Activated CD8-positive, alpha-beta memory T cell treated with anti-CD3 and anti-CD28 coated beads, Interleukin-2, amount 50 U/mL, for 4 hours (primary cell): ENCODE measurements around the gene SETDB1.

ENCODE experiments used
- DNase-seq: peaks from one replicate; pipeline ENCODE4 v3.0.0-alpha.2; 2020

Gene SETDB1

DNA sequence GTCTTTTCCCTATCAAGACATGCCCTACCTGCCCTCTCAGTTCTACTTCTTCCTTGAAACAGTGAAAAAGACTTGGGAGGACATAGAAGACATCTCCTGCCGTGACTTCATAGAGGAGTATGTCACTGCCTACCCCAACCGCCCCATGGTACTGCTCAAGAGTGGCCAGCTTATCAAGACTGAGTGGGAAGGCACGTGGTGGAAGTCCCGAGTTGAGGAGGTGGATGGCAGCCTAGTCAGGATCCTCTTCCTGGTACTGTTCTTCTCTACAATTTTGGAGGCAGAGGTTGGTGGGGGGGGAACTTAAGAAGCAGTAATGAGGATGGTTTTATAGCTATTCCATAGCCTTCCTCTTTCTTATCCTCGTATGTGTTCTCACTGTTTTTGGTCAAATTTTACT, 18.7 kb downstream of the SETDB1 start:
- DNase-seq: no peak

DNA sequence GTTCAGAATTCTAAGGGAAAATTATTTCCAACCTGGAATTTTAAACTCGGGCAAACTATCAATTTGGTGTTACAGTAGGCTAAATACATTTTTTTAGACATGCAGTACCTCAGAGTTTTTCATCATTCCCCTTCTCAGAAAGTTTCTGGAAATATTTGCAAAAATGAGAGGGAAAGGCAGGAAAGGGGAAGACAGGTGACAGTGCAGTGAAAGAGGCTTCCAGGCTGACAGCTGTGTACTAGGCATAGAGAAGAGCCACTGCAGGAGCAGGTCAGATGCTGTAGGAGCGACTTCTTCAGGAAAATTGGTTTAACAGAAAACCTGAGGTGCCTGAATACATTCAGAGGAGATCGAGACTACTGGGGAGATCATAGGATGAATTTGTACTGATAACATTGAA, 28.5 kb downstream of the SETDB1 start:
- DNase-seq: no peak

DNA sequence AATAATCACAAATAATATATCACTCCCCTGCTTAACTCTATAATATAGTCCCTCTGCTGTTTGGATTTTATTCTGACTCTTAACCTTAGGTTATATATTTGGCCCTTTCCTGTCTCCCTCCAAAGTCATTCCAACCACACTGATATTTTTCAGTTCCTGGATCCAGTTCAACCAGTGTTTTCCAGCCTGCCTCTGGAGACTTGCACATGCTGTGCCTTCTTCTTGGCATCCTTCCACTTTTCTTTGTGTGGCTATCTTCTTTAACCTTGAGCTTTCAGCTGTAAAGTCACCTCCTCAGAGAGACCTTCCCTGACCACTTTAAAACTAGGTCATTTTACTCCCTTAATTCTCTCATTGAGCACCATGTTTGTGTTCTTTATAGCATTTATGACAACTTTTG, 29.1 kb downstream of the SETDB1 start:
- DNase-seq: no peak

DNA sequence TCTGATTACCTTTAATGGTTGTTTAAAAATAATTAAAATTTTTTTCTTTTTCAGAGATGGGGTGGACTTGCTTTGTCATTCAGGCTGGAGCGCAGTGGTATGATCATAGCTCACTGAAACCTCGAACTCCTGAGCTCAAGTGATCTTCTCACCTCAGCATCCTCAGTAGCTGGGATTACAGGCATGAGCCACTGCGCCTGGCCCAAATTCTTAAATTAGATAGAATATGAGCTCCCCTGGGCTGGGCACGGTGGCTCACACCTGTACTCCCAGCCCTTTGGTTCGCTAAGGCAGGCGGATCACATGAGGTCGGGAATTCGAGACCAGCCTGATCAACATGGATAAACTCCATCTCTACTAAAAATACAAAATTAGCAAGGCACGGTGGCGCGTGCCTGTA, 31.5 kb downstream of the SETDB1 start:
- DNase-seq: no peak

DNA sequence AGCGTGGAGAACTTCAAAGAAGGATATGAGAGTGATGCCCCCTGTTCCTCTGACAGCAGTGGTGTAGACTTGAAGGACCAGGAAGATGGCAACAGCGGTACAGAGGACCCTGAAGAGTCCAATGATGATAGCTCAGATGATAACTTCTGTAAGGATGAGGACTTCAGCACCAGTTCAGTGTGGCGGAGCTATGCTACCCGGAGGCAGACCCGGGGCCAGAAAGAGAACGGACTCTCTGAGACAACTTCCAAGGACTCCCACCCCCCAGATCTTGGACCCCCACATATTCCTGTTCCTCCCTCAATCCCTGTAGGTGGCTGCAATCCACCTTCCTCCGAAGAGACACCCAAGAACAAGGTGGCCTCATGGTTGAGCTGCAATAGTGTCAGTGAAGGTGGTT, 34.5 kb downstream of the SETDB1 start:
- no peak for DNase-seq

DNA sequence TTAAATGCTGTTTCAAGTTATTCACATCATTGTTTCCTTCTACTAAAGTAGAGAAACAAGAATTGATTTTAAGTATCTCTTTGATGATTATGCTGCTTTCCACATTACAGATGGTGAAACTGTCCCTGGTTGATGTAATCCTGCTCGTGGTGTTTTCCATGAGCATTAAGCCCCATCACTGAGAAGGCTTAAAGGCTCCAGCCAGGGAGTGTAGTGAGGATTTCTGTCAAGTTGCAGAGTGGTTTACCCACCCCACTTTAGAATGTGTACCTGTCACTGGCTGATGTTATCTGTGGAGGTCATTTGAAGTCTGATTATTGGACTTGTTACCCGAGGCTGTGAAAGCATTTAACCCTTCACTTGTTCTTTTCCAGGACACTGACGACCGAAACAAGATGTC, 35.6 kb downstream of the SETDB1 start:
- no peak for DNase-seq

DNA sequence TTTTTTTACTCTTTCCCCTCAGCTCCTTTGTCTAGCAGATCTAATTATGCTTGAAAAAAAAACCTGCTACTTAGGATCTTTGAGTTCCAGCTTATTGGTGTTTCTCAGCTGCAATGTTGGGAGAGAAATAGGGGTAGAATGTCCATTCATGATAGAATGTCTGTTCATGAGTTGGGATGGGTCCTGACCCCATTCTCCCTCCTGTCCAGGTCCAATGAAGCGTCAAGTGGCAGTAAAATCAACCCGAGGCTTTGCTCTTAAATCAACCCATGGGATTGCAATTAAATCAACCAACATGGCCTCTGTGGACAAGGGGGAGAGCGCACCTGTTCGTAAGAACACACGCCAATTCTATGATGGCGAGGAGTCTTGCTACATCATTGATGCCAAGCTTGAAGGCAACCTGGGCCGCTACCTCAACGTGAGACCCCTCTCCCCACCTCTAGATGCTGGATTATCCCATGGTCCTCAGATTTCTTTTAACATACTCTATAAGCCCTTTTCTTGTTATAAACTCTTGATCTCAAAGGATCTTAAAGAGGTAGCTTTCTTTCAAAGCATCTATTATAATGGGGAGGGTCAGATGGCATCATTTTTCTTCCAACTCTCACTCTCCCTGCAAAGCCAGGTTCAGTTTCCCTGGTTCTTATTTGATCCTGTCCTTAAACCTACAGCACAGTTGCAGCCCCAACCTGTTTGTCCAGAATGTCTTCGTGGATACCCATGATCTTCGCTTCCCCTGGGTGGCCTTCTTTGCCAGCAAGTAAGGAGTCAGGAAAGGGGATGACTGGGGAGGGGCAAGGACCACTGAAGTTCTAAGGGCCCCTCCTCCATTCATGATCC, 37.4 kb downstream of the SETDB1 start:
- DNase-seq: no peak

DNA sequence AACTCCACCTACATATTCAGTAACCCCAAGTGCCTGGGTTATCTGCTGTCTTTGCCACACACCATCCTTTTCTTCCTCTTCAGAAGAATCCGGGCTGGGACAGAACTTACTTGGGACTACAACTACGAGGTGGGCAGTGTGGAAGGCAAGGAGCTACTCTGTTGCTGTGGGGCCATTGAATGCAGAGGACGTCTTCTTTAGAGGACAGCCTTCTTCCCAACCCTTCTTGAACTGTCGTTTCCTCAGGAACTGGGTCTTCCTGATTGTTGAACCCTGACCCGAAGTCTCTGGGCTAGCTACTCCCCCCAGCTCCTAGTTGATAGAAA, 38.0 kb downstream of the SETDB1 start:
- no peak for DNase-seq

DNA sequence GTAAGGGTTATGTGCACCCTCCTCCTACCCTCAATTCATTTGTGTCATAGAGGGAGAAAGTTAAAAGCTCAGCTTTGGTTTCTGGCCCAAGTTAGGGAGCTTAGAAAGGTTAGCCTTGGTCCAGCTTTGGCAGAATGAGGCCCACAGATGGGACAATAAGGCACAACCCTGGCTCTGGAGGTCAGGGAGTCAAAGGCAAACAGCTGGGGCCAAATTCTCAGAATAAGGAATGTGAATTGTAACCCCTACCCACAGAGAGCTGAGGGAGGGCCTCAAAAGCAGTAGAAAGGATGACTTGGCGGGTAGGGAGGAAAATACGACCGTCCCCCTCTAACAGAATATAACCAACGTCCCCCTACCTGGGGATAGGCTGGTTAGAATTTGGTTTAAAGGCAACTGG, 39.4 kb downstream of the SETDB1 start:
- DNase-seq: no peak

DNA sequence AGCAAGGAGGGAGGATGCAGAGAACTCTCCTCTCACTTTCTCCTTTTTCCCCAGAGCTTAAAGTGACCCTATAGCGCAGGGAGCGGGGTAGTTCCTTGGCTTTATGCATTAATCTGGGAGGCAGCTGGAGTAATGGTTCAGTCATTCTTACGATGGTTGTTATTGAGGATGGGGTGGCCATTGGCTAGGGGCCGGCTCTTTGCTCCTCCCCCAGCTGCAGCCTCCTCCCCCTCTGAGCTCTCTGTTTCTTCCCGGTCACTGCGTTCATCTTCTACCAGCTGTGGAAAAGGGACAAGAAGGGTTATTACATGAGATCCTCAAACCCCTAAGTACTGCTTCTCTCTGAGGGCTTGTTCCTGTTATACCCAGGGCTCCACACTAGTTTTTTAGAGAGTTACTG, 39.8 kb downstream of the SETDB1 start:
- DNase-seq: no peak

DNA sequence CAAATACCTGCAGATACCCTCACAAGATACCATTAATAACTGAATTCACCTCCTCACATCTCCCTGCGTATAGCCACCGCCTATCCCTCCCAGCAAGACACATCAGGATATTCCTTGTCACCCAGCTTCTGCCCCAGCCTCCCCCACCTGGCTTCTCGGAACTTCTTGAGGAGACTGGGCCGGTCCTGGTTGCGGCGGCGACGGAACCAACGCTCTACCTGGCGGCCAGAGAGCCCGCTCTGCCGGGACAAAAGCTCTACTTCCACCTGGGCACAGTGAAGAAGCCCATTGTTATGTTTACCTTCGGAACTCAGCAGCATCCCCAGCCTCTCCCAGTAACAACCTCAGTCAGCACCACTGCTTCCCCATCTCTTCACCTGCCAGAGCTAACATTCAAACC, 41.8 kb downstream of the SETDB1 start:
- no peak for DNase-seq

DNA sequence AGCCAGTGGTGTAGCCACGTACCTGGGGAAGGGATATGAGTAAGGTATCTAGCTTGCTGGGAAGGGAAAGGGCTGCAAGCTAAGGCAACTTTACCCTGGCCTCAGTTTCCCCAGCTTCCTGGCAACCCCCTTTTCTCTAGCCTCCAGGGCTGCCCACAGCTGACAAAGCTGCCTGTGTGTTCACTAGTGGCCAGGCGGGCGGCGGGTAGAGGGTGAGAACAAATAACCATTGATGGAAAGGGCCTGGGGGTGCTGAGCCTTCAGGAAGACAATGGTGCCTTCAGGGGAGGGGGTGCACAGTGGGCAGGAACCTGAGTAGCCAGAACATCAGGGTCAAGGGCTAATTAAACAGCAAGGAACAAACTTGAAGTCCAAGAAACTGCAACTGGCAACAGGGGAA, 42.3 kb downstream of the SETDB1 start:
- no peak for DNase-seq

DNA sequence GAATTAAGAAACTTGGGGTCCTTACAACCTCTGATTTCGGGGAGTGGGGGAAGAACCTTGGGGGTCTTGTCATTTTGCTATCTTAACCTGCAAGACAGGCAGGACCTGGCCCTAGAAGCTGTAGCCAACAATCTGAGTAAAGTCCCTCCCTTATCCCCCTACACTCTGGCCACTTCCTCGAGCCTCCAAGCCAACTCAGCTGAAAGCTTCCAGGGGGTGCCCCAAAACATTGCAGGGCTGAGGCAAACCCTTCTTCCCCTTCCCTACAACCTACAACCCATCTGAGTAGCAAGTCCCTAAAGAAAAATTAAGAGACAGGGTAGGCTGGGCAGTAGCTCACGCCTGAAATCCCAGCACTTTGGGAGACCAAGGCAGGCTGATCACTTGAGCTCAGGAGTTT, 43.5 kb downstream of the SETDB1 start:
- no peak for DNase-seq

DNA sequence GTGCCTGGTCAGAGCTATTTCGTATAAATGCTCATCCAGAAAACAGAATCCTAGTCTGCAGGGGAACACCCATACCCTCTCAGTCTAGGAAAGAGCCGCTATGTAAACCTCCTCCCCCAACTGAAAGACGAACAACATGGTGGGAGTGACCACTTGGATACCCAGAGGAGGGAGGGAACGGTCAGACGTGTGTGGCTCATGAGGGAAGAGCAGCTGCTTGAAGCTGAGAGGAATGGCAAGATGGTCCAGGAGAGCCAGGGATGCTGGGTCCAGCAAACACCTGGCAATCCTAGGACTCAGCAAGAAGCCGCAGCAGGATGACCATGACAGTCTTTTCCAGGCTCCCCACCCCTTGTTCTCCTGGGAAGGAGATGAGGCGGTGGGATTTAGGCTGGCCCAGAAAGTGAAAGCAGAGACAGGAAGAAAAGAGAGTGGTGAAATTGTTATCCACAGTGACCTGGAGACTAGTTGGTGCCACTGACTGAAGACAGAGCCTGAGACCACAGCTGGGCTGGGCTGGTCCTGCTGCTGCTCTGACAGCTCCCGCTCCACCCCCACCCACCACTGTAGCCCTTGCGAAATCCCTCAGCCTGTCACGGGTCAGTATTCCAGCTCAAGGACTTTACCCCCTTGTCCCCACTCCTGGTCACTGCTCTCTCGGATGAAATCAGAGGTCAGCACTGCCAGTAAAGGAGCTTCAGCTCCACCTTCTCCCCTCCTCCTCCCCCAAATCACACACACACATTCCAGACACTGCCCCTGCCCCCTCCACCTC, 44.8 kb downstream of the SETDB1 start:
- DNase-seq: no peak

DNA sequence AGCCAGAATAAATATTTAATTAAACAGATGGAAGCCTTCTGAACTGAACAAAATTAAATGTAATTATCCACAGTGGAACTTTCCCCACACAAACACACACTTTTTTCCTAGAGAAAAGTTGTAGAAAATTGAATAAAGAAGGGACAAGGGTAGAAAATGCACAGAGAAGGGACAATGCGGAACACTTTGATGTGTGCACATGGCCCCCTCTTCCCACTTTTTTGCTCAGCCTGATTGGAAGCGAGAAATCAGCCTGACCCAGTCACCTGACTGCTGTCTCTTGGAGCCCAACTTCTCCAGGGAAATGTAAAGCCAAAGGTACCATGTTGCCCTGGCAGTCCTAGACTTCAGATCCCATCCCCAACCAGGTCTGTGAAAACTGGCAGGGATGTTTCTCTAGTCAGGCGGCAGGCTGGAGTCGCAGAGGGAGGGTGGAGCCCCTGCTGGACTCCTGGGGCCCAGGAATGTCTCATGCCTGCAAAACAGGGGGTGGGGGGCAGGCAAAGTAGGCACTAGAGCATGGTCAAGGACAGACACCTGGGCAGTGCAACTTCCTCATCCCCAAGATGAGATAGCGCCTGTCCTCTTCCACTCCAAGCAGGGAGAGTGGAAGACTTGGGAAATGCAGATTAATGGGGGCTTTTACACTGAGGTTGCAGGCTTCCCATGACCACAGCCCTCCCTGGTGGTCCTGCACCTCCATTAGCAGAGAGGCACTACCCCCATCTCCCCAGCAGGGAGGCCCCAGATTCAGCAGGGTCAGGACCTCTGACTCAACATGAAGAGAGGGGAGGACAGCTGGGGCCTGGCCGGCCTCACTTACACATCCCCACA, 45.6 kb downstream of the SETDB1 start:
- no peak for DNase-seq

DNA sequence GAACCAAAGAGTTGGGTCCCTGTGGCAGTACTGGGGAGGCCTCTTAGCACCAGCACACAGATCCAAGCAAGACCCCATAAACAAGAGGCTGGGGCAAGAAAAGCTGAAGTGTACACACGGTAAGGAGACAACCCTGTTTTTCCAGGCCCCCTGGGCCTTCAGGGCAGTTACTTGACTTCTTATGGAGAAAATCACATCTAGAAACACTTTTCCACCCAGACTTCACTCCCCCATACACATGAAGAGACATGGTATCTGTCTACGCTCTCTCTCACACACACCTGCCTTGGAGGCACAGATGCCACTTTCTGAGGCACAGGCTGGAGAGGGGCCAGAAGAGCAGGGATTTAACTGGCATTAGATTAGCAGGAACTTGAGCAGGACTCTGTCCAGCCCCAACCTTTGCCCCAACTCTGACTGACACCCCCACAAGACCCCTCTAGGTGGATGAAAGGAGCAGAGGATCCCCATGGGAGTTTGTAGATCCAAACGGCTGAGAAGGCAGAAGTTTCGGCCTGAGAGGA, 46.3 kb downstream of the SETDB1 start:
- no peak for DNase-seq

DNA sequence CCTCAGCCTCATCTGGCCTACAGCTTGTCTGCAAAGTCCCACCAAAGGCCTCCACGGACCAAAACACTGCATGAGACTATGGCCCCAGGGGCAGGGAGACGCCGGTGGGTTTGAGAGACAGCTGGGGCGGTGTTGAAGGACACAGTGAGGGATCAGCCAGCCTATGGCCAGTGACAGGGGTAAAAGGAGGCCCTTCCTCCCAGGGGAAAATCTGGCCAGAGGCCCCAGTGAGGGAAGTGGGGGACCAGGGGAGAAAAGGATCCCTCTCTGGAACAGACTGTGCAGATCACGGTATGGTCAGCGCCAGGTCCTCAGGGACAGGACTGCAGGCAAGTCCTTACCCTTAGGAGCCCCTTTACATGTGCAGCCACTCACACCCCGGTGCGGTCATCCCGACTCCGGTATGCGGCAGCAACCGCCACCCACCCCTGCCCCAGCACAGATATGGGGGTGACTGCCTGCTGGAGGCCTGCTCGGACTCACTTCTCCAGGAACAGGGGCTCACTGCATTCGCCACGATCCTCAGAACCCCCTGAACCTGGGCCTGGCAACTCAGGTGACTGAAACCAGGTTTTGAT, 47.2 kb downstream of the SETDB1 start:
- DNase-seq: peak; percentile 30

DNA sequence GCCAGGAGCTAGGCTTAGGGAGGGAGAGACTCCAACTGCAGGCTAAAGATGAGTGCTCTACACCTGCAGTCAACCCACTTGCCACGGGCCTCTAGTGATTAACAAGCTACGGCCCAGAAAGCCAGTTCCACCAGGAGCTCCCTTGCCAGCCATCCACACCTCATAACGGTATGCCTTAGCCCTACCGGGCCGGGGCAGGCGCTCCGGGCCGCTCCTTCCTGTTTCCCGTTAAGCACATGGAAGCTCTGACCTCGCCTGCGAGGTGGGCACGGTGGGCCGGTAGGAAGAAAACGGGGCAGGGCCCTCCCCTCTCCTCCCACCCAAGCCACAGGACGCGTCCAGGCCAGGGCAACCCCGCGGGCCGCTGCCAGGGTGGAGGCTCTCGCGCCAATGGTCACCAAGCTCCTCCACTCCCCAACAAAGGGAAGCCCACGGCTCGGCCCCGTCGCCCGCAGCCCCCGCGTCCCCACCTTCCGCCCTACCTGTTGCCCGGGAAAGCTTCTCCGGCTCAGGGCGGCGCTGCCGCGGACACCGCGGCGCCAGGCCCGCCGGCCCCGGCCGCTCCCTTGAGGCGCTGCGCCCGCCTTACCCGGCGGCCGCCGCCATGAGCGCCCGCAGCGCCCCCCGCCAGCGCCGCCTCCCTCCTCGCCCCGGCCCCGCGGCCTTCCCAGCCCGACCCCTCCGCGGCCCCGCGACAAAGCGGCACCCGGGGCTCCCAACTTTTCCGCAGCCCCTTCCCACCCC, 47.8 kb downstream of the SETDB1 start:
- DNase-seq: peak; percentile 38

DNA sequence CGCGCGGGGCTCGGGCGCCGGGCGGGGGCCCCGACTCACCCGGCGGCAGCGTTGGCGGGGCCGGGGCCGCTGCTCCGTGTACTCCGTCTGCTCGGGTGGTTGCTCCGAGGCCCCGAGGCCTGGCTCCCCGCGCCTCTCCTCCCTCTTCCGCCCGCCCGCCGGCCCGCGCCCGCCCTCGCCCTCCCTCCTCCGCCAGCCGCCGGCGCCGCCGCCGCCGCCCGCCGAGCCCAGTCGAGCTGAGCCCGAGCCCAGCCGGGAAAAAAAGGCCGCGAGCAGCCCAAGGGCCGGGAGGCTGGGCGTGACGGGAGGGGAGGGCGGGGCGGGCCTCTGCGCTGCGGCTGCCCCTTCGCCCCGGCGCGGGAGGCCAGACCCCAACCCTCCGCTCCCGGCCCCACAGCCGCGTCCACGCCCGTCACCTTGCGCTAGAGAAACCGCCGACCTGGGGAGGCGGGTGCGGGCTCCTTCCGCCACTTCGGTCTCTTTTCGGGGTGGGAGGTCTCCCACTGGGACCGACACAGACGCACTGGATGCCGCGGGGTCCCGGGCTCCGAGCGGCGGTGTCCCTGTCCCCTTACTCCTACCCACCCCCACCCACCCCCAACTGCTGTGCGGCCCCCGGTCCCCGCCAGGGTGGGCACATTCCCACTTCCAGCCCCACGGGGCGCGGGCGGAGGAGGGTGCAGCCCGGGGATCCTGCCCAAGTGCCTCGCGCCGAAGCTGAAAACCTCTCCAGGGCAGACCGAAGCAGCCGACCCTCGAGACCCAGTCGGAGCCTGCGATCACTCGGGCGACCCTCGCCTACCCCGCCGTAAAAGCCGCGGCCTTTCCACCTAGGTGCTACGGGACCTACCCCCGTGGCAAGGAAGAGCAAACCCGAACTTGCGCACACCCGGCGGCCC, 48.7 kb downstream of the SETDB1 start, which contains the start of gene CERS2:
TSS of gene CERS2 (minus strand) at position 256 of the 899 bp plus-strand sequence. CDS start 5,745 bp downstream, outside the sequence.
- DNase-seq: peak; percentile 77

DNA sequence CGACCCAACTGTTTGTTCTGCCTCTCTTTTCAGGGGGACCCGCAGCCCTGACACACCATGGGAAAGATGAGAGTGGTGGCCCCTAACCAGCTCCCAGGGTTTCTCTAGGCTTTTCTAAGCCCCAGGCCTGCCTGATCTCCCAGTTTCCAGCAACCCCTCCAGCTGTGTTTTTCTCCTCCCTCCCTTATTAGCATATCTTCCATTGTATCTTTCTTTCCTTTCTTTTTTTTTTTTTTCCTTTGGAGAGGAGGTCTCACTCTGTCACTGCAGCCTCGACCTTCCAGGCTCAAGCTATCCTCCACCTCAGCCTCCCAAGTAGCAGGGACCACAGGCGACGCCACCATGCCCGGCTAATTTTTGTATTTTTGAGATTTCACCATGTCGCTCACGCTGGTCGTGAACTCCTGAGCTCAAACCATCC, 50.2 kb downstream of the SETDB1 start:
- no peak for DNase-seq
